GM12874 (cell line): ENCODE results near the gene RNF17.
A peak's percentile ranks its signal among the peaks of the same experiment; 100 is the strongest.

Experiments
- CTCF ChIP-seq: IDR thresholded peaks from 2 replicates; pipeline ENCODE4 v1.5.1; 2011; ENCODE audit warnings: low read depth, mild to moderate bottlenecking, control low read depth, low read length, moderate library complexity; ENCODE audit not compliant: insufficient read depth

Gene RNF17

DNA sequence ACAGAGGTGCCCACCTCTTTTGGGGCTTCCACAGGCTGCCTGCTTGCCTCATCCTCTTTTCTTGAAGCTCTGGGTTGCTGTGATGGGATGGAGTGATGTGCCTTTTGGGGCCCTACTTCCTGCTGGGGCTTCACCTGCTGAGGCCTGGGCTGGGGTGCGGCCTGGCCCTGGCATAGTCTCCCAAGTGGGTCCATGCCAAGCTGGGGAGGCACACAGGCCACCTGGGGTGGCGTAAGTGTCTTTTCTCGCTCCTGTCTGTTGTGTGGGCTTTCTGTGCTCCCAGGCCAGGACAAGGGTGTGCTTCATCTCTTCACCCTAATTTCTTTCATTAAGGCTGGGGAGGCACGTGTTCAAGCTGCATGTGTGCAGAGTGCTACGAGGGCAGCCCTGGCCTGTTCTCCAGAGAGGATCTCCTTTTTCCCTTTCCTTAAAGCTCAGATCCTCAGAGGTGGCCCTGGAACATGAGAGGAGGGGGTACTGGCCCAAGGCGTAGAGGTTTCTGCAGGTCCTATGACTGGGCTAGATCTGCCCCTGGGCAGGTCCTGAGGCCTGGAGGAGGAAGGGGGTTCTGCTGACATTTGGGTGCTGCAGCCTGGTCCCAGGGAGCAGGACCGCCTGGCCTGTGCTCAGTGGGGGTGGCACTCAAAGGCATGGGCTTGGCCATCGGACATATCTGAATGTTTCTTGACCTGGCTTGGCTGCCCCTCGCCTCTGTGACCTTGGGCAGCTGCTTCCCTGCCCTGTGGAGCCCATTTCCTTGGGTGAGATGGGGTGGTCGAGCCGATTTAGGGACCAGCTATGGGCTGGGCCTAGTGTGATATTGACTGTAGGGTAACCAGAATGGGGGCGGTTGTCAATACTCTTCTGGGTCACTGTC, 23.7 kb upstream of the RNF17 start:
- no peak for TF ChIP-seq CTCF

DNA sequence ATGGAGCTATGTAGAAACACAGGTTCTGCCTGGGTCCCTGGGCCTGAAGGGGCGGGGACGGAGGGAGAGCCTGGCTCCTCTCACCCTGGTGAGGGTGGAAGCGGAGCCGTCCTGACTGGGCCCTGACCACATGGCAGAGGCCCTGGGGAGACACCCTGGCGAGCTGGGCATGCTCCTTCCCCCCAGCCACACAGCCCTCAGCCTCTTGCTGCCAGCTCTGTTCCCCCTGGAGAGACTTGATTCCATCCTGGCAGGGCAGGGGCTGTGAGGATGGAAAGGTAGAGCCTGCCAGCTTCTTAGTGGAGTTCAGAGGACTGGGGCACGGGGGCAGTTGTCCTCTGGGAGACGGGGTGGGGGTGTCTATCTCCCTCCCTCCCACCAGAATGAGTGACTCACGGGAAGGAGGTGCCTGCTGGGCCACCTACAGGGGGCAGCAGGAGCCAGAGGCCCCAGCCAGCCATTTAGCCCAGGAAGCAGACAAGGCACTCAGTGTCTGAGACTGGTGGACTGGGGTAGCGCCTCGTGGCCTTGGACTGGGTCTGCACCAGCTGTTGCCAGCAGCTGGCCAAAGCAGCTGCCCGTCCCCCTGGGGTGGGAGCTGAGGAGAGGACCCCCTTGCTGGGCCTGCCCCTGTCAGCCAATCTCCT, 22.8 kb upstream of the RNF17 start:
- TF ChIP-seq CTCF: peak; percentile 65

DNA sequence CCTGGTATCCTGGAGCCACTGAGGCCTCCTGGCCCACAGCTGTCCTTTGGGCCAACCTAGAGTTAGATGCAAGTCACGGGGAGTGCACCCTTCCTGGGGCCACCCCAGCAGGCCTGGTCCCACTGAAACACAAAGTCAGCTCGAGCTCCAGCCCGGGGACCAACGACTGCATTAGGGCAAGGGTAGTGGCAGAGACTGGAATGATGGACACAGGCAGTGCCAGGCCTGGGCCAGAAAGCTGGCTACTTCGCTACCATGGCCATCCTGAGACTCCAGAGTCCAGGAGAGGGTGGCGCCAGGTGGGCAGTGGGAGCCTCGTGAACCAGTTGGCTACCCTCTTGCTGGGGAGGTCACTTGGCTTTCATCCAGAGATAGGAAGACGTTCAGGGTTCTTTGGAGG, 22.2 kb upstream of the RNF17 start:
- TF ChIP-seq CTCF: no peak

DNA sequence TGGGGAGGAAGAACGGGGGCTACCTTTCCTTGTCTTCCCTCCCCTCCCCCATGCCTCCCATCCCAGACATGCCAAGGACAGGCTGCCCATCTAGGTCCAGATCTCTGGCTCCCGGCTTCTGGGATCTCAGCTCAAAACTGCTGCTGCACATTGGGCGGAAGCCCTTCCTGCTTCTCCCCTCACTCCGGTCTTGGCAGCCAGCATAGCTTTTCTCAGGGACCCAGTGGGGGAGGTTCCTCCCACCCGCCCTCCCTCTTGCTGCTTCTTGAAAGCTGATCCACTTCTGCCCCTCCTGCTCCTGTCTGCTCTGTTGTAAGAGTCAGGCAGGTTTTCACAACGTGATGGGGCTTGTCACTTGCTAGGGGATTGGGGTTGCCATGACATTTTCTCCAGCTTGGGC, 21.7 kb upstream of the RNF17 start:
- no peak for TF ChIP-seq CTCF

DNA sequence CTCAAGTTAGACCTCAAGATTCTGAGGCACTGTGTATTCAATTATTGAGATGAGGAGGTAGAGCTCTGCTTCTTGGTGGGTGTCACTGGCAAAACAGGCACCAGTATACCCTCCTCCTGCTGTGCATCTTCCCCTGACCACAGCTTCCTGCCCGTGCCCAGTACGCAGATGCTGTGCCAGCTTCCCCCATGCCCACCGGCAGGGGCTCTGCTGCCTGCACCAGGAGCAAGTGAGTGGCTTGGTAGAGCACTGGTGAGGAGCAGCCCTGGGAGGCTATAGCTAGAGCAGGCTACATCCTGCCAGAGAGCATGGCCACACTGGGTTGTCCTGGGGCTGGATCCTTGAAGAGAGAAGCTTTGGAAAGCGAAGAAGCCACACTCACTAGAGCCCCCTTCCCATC, 21.0 kb upstream of the RNF17 start:
- TF ChIP-seq CTCF: no peak

DNA sequence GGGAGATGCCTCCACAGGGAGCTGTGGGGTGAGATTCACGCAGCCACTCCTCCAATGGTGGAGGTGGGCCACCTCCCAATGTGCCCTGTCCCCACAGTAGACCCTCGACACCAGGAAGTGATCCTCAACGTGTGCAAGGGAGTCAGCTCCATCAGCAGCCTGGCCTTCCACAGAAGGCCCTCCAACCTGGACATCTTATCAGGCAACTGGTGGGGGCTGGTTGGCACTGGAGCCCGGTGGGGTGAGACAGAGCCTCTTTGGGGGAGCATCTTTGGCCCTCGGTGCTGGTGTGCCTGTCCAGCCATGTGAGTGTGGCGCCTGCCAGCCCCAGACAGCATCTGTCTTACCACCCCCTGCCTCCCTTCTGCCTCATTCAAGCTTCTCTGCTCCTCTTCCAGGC, 19.7 kb upstream of the RNF17 start:
- no peak for TF ChIP-seq CTCF

DNA sequence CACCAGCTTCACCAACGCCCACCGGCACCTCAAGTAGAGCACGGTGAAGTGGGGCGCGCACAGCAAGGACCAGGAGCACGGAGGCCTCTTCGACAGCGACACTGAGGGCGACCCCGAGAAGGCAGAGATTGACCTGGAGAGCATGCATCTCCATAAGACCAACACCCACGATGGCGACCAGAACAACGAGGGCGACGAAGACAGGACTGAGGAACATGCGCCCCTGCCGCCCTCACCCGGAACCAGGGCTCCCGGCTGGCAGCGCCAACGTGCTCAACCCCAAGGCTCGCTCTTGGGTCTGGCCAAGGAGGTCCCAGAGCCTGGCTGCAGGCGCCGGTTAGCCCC, 18.5 kb upstream of the RNF17 start:
- TF ChIP-seq CTCF: no peak
